GM12878 (cell line): ENCODE results near the gene RET. TPM values are rescaled to one million over a fixed set of nuclear protein-coding genes. Genes with fewer than 3 reads are reported as not detected.

Source experiments
- ATAC-seq: fragments of 200-7000 bp; cut with Tn5 transposase; 3 replicates; pipeline ENCODE4 v1.9.1; 2020; ENCODE audit warnings: mild to moderate bottlenecking, moderate library complexity
- BruUV-seq: library from RNA; stranded (reverse); fragments of 400-500 nt; replicated peaks from 2 replicates; lab custom pipeline; 2021; lab: Mats Ljungman, UMichigan
- CTCF ChIA-PET: fragments of 300-600 bp; sonication (Branson Sonifier 250); formaldehyde crosslinking; extraction: SDS; loops from one replicate; lab custom pipeline; 2021; ENCODE audit warnings: inconsistent platforms; lab: Yijun Ruan, JAX
- POLR2A ChIA-PET: fragments of 350-600 bp; formaldehyde crosslinking; extraction: SDS; loops from one replicate; lab custom pipeline; 2021; ENCODE audit warnings: inconsistent platforms; lab: Charles Lee
- RAD21 ChIA-PET: fragments of 300-600 bp; sonication (Branson Sonifier 250); formaldehyde crosslinking; loops from one replicate; lab custom pipeline; 2023; ENCODE audit warnings: antibody characterized with exemption; ENCODE audit not compliant: unreplicated experiment; lab: Charles Lee
- SMC1A ChIA-PET: fragments of 300-600 bp; sonication (Branson Sonifier 250); formaldehyde crosslinking; loops from one replicate; lab custom pipeline; 2023; ENCODE audit not compliant: unreplicated experiment, uncharacterized antibody; lab: Charles Lee
- DNase-seq: peaks from one replicate; pipeline ENCODE4 v3.0.0-alpha.2; 2011; ENCODE audit warnings: low read depth, low spot score
- FAIRE-seq: peaks from 3 replicates; lab custom pipeline; 2011; peaks lifted over from hg19 to GRCh38; lab: Jason Lieb, UNC
- H2AFZ ChIP-seq: 2 replicates; pipeline ENCODE4 v1.6.0; 2011; ENCODE audit warnings: low read depth, low read length, control low read depth; ENCODE audit not compliant: control insufficient read depth
- H3K27ac ChIP-seq: 2 replicates; pipeline ENCODE4 v1.5.1; 2011; ENCODE audit warnings: control low read depth; ENCODE audit not compliant: control insufficient read depth, insufficient read depth
- H3K27me3 ChIP-seq, 2 experiments: replicated peaks in 1 of 2; 2 replicates each; pipeline versions ENCODE4 v1.6.0 to v1.6.1; 2011; ENCODE audit warnings: low read length in 1 of 2; ENCODE audit not compliant: control insufficient read depth in 2 of 2, insufficient read depth in 2 of 2
- H3K36me3 ChIP-seq, 2 experiments: 2 replicates each; pipeline ENCODE4 v1.5.1; 2011; ENCODE audit warnings: low read length in 1 of 2; ENCODE audit not compliant: control insufficient read depth in 2 of 2, insufficient read depth in 2 of 2
- H3K4me1 ChIP-seq: 2 replicates; pipeline ENCODE4 v1.6.1; 2011; ENCODE audit warnings: mild to moderate bottlenecking, low read length, moderate library complexity, mixed read lengths; ENCODE audit not compliant: control insufficient read depth, insufficient read depth
- H3K4me2 ChIP-seq: 2 replicates; pipeline ENCODE4 v1.6.0; 2011; ENCODE audit warnings: control low read depth; ENCODE audit not compliant: control insufficient read depth, insufficient read depth
- H3K4me3 ChIP-seq: fragments of 200-600 bp; sonication (generic); 2 replicates; pipeline ENCODE4 v1.5.1; 2016
- H3K79me2 ChIP-seq: 2 replicates; pipeline ENCODE4 v1.6.0; 2011; ENCODE audit warnings: low read length; ENCODE audit not compliant: control insufficient read depth, insufficient read depth
- H3K9ac ChIP-seq: 2 replicates; pipeline ENCODE4 v1.8.0; 2011; ENCODE audit warnings: low read length, control low read depth, mixed read lengths; ENCODE audit not compliant: control insufficient read depth, insufficient read depth
- H3K9me3 ChIP-seq: replicated peaks from 3 replicates; pipeline ENCODE4 v1.5.1; 2011; ENCODE audit warnings: mild to moderate bottlenecking, low read length; ENCODE audit not compliant: control insufficient read depth, insufficient read depth
- H4K20me1 ChIP-seq: 2 replicates; pipeline ENCODE4 v1.6.0; 2011; ENCODE audit not compliant: control insufficient read depth, insufficient read depth
- FOXK2 ChIP-seq: fragments of 450-650 bp; IDR thresholded peaks from 2 replicates; pipeline ENCODE4 v1.6.1; 2017; ENCODE audit warnings: mild to moderate bottlenecking, moderate library complexity
- GABPA ChIP-seq: IDR thresholded peaks from 2 replicates; pipeline ENCODE4 v1.6.1; 2014; ENCODE audit warnings: antibody characterized with exemption, low read depth, mild to moderate bottlenecking, inconsistent platforms
- KLF5 ChIP-seq: fragments of 450-650 bp; IDR thresholded peaks from 2 replicates; pipeline ENCODE4 v1.6.1; 2014; ENCODE audit warnings: mild to moderate bottlenecking; ENCODE audit not compliant: partially characterized antibody
- SIX5 ChIP-seq: IDR thresholded peaks from 2 replicates; pipeline ENCODE4 v1.6.1; 2011; ENCODE audit warnings: mild to moderate bottlenecking, low read depth, low read length, moderate library complexity; ENCODE audit not compliant: severe bottlenecking
- SMARCA5 ChIP-seq: fragments of 450-650 bp; IDR thresholded peaks from 2 replicates; pipeline ENCODE4 v1.6.1; 2017; ENCODE audit warnings: mild to moderate bottlenecking
- TAF1 ChIP-seq: IDR thresholded peaks from 2 replicates; pipeline ENCODE4 v1.6.1; 2011; ENCODE audit warnings: mild to moderate bottlenecking, low read depth, low read length, borderline replicate concordance
- WGBS: methylation state at CpG from one replicate; pipeline ENCODE4 v1.1.6; 2016; ENCODE audit warnings: low lambda C conversion rate; ENCODE audit not compliant: insufficient replicate concordance, insufficient coverage; ENCODE audit errors: missing lambda C conversion rate; 5-methylcytosine and 5-hydroxymethylcytosine counted together
- in situ Hi-C: fragments of 300-500 bp; cut with MboI; formaldehyde crosslinking; loops from 9 replicates; pipeline ENCODE4 v1.14.3; 2018; ENCODE audit warnings: mixed read lengths
- intact Hi-C: fragments of 100-400 bp; cut with micrococcal nuclease; formaldehyde crosslinking; loops from one replicate; pipeline ENCODE4 v1.14.2; 2022; ENCODE audit not compliant: unreplicated experiment
- polyA plus RNA-seq, 11 experiments: library from polyadenylated mRNA; depleted of rRNA in 4 of 11; unstranded in 6 of 11; stranded (reverse) in 5 of 11; fragments of >200 nt; fragmentation: Nextera tagmentation in 4 of 11; fragmentation: Illumina TruSeq in 1 of 11; extraction: Ambion mirVana in 4 of 11; extraction: Trizol in 1 of 11; gene quantifications; 1 replicate in 1 of 11; 2 replicates in 10 of 11; pipeline versions ENCODE4 v1.2.1 to v1.2.3, GENCODE V29; 2011 to 2016; ENCODE audit warnings: inconsistent platforms in 2 of 11, missing spikeins in 2 of 11, low read depth in 1 of 11
- total RNA-seq, 4 experiments: library from RNA; depleted of rRNA in 3 of 4; stranded (reverse); fragments of >200 nt in 3 of 4; fragmentation: Illumina TruSeq in 1 of 4; extraction: Trizol in 1 of 4; gene quantifications; 2 replicates each; pipeline versions ENCODE4 v1.2.1 to v1.2.3, GENCODE V29; 2013 to 2021
- TF ChIP-seq, protein P1 (sequence below): fragments of 450-650 bp; IDR thresholded peaks from 2 replicates; pipeline ENCODE4 v1.6.1; 2016; ENCODE audit warnings: mild to moderate bottlenecking, moderate library complexity, borderline replicate concordance

RET gene
- total and polyA plus RNA-seq, 10 of the 15 experiments (the other 5 are each of a cell fraction or from before 2014, with no cell fraction given), result not detected

DNA sequence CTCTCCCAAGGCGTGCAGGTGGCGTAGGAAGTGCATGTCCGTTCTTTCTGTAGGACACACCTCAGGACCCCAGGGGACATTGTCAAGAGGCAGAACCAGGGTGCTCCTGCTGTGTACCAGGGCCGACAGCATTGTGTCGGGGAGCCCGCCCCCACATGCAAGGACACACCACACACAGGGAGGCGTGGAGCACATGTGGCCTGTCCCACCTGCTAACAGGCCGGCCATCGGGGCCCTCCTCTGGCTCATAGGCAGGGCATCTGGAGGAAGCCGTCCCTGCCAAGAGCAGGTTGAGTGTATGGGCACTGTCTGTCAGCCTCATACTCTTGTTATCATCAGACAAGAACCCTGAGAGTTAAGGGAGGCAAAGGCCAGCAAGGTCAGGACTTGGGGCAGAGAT lies 12.7 kb downstream of the RET start:
- Histone ChIP-seq H4K20me1 (no peaks in the 10 kb centered on the region), H2AFZ (no peak overlapping the region), H3K36me3 (no peaks in the 10 kb centered on the region), H3K27me3 (peaks cover 0 to 1% of the 10 kb centered on the region in 2 experiments; a peak in 1 of 4 replicates), H3K4me3 (no peak overlapping the region), H3K4me2 (no peak overlapping the region), H3K27ac (no peak overlapping the region), H3K79me2 (no peaks in the 10 kb centered on the region), H3K9ac (no peak overlapping the region), H3K4me1 (no peaks in the 10 kb centered on the region), H3K9me3 (no peaks in the 10 kb centered on the region)
- ChIA-PET RAD21 (no interaction called here), POLR2A (no interaction called here), CTCF (no interaction called here), SMC1A (no interaction called here)
- FAIRE-seq (no peak), DNase-seq (no peak), ATAC-seq (no peak)
- no peak for TF ChIP-seq SMARCA5
- TF ChIP-seq GABPA, result no peak
- no peak for TF ChIP-seq TAF1
- no peak for TF ChIP-seq KLF5
- no peak for TF ChIP-seq FOXK2
- TF ChIP-seq, protein P1, sequence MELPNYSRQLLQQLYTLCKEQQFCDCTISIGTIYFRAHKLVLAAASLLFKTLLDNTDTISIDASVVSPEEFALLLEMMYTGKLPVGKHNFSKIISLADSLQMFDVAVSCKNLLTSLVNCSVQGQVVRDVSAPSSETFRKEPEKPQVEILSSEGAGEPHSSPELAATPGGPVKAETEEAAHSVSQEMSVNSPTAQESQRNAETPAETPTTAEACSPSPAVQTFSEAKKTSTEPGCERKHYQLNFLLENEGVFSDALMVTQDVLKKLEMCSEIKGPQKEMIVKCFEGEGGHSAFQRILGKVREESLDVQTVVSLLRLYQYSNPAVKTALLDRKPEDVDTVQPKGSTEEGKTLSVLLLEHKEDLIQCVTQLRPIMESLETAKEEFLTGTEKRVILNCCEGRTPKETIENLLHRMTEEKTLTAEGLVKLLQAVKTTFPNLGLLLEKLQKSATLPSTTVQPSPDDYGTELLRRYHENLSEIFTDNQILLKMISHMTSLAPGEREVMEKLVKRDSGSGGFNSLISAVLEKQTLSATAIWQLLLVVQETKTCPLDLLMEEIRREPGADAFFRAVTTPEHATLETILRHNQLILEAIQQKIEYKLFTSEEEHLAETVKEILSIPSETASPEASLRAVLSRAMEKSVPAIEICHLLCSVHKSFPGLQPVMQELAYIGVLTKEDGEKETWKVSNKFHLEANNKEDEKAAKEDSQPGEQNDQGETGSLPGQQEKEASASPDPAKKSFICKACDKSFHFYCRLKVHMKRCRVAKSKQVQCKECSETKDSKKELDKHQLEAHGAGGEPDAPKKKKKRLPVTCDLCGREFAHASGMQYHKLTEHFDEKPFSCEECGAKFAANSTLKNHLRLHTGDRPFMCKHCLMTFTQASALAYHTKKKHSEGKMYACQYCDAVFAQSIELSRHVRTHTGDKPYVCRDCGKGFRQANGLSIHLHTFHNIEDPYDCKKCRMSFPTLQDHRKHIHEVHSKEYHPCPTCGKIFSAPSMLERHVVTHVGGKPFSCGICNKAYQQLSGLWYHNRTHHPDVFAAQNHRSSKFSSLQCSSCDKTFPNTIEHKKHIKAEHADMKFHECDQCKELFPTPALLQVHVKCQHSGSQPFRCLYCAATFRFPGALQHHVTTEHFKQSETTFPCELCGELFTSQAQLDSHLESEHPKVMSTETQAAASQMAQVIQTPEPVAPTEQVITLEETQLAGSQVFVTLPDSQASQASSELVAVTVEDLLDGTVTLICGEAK, result no peak
- no peak for TF ChIP-seq SIX5
- intact Hi-C loops, result no loop called here
- BruUV-seq, result no TSS peak
- in situ Hi-C loops, result no loop called here
- 28% methylated on average over 10 of the region's 10 CpGs for WGBS
